Loucy (cell line): Measurements from ENCODE around the gene VIPR2.

Experiments
- CTCF ChIP-seq: fragments of 200-600 bp; sonication (generic); conservative IDR thresholded peaks from 2 replicates; pipeline ENCODE4 v1.5.1; 2014; ENCODE audit warnings: mild to moderate bottlenecking, antibody characterized with exemption, low read length
- EZH2phosphoT487 ChIP-seq: fragments of 200-600 bp; IDR thresholded peaks from 2 replicates; pipeline ENCODE4 v1.6.1; 2018; ENCODE audit warnings: antibody characterized with exemption, mild to moderate bottlenecking, moderate library complexity, borderline replicate concordance

DNA sequence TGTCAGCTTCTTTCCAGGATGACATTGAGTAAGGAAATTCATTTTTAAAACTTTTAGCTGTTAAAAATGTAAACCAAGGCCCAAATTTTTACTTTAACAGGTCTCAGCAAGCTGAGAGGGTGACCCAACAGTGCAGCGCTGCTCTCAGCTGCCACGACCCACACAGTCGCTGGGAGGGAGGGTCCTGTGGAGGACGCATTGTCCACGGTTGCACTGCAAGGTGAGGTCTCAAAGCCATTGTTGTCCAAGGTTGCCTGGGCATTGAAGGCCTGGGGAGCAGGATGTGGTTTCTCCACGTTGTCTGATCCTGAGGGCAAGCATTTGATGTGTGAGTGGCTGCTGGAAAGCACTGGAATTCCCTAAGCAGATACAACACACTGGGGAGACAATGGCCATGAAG, 15.1 kb upstream of the VIPR2 start:
- no peak for TF ChIP-seq CTCF
- no peak for TF ChIP-seq EZH2phosphoT487
